IMR-90 (cell line): ENCODE results near the gene ZC3H8. TPM values are rescaled to one million over a fixed set of nuclear protein-coding genes. Genes with fewer than 3 reads are reported as not detected.

ENCODE experiments used
- ATAC-seq: fragments of 200-7000 bp; cut with Tn5 transposase; 2 replicates; pipeline ENCODE4 v1.9.1; 2020; ENCODE audit warnings: low read depth, mild to moderate bottlenecking, moderate library complexity
- BruUV-seq: library from RNA; stranded (reverse); fragments of 400-500 nt; replicated peaks from 2 replicates; lab custom pipeline; 2021; lab: Mats Ljungman, UMichigan
- CTCF ChIA-PET: fragments of 300-600 bp; formaldehyde crosslinking; extraction: SDS; loops from one replicate; lab custom pipeline; 2021; ENCODE audit warnings: antibody characterized with exemption; lab: Yijun Ruan, JAX
- POLR2A ChIA-PET: fragments of 300-600 bp; sonication (Branson Sonifier 250); formaldehyde crosslinking; loops from one replicate; lab custom pipeline; 2022; ENCODE audit warnings: antibody characterized with exemption; ENCODE audit not compliant: unreplicated experiment; lab: Charles Lee
- DNase-seq: peaks from one replicate; pipeline ENCODE4 v3.0.0; 2013
- H2AFZ ChIP-seq: replicated peaks from 2 replicates; pipeline ENCODE3; 2013; ENCODE audit warnings: low read length, mild to moderate bottlenecking; ENCODE audit not compliant: poor library complexity
- H2AK5ac ChIP-seq: 2 replicates; pipeline ENCODE4 v1.6.1; 2013; ENCODE audit warnings: low read depth, low read length, inconsistent platforms
- H2AK9ac ChIP-seq: replicated peaks from 2 replicates; pipeline ENCODE3; 2013; ENCODE audit warnings: mild to moderate bottlenecking, low read depth, low read length, moderate library complexity; ENCODE audit not compliant: poor library complexity
- H2BK120ac ChIP-seq: 2 replicates; pipeline ENCODE4 v1.6.1; 2013; ENCODE audit warnings: low read depth, low read length, inconsistent platforms
- H2BK15ac ChIP-seq: 3 replicates; pipeline ENCODE4 v1.6.1; 2013; ENCODE audit warnings: low read depth, low read length, inconsistent platforms
- H2BK20ac ChIP-seq: 2 replicates; pipeline ENCODE4 v1.6.1; 2013; ENCODE audit warnings: low read depth, mild to moderate bottlenecking, inconsistent platforms, low read length, moderate library complexity
- H2BK5ac ChIP-seq: 2 replicates; pipeline ENCODE4 v1.6.1; 2013; ENCODE audit warnings: mild to moderate bottlenecking, low read depth, low read length, inconsistent platforms; ENCODE audit not compliant: poor library complexity, severe bottlenecking
- H3K14ac ChIP-seq: replicated peaks from 2 replicates; pipeline ENCODE4 v1.6.1; 2013; ENCODE audit warnings: low read depth, low read length, inconsistent platforms
- H3K18ac ChIP-seq: 2 replicates; pipeline ENCODE4 v1.6.1; 2013; ENCODE audit warnings: low read depth, low read length, control low read depth
- H3K23ac ChIP-seq: 2 replicates; pipeline ENCODE4 v1.6.1; 2013; ENCODE audit warnings: low read depth, low read length, inconsistent platforms
- H3K27ac ChIP-seq: 2 replicates; pipeline ENCODE4 v1.5.1; 2013; ENCODE audit warnings: mild to moderate bottlenecking, control low read depth, low read length; ENCODE audit not compliant: insufficient read depth
- H3K27me3 ChIP-seq: 2 replicates; pipeline ENCODE4 v1.6.1; 2013; ENCODE audit warnings: low read length; ENCODE audit not compliant: control insufficient read depth, insufficient read depth
- H3K36me3 ChIP-seq: 2 replicates; pipeline ENCODE4 v1.6.1; 2013; ENCODE audit warnings: low read length, mixed read lengths; ENCODE audit not compliant: control insufficient read depth, insufficient read depth
- H3K4ac ChIP-seq: 2 replicates; pipeline ENCODE4 v1.6.1; 2013; ENCODE audit warnings: low read depth, low read length, inconsistent platforms
- H3K4me1 ChIP-seq: 2 replicates; pipeline ENCODE4 v1.6.1; 2013; ENCODE audit warnings: low read length, mixed read lengths; ENCODE audit not compliant: control insufficient read depth, insufficient read depth
- H3K4me2 ChIP-seq: 2 replicates; pipeline ENCODE4 v1.6.1; 2013; ENCODE audit warnings: low read depth, mild to moderate bottlenecking, control low read depth, low read length, moderate library complexity
- H3K4me3 ChIP-seq: 2 replicates; pipeline ENCODE4 v1.5.1; 2013; ENCODE audit warnings: low read depth, mild to moderate bottlenecking, control low read depth, low read length, moderate library complexity; ENCODE audit not compliant: insufficient read depth
- H3K56ac ChIP-seq: 2 replicates; pipeline ENCODE4 v1.6.1; 2013; ENCODE audit warnings: low read length, inconsistent platforms; ENCODE audit not compliant: insufficient read depth; ENCODE audit errors: extremely low read depth
- H3K79me1 ChIP-seq, 2 experiments: 2 replicates each; pipeline ENCODE4 v1.6.1; 2013; ENCODE audit warnings: low read length in 2 of 2, inconsistent platforms in 1 of 2, low read depth in 1 of 2
- H3K9ac ChIP-seq: 2 replicates; pipeline ENCODE4 v1.6.1; 2013; ENCODE audit warnings: low read depth, low read length, control low read depth
- H3K9me1 ChIP-seq: 2 replicates; pipeline ENCODE4 v1.6.1; 2013; ENCODE audit warnings: low read length, inconsistent platforms; ENCODE audit not compliant: insufficient read depth
- H3K9me3 ChIP-seq: 2 replicates; pipeline ENCODE4 v1.6.1; 2013; ENCODE audit warnings: low read length; ENCODE audit not compliant: control insufficient read depth, insufficient read depth
- H4K20me1 ChIP-seq: 2 replicates; pipeline ENCODE4 v1.6.1; 2013; ENCODE audit warnings: low read length, inconsistent platforms; ENCODE audit not compliant: insufficient read depth
- H4K5ac ChIP-seq: 2 replicates; pipeline ENCODE4 v1.6.1; 2013; ENCODE audit warnings: mild to moderate bottlenecking, low read depth, low read length, control low read depth
- H4K8ac ChIP-seq, 2 experiments: 2 replicates each; pipeline ENCODE4 v1.6.1; 2013; ENCODE audit warnings: low read depth in 2 of 2, low read length in 2 of 2, control low read depth in 1 of 2, inconsistent platforms in 1 of 2
- H4K91ac ChIP-seq: 2 replicates; pipeline ENCODE4 v1.6.1; 2013; ENCODE audit warnings: low read depth, low read length, inconsistent platforms; ENCODE audit not compliant: insufficient read depth
- BHLHE40 ChIP-seq: fragments of 150-350 bp; IDR thresholded peaks from 2 replicates; pipeline ENCODE4 v1.6.1; 2016; ENCODE audit warnings: mild to moderate bottlenecking, low read depth, low read length
- CEBPB ChIP-seq: IDR thresholded peaks from 2 replicates; pipeline ENCODE4 v1.6.1; 2012; ENCODE audit warnings: low read depth, low read length, improper control_type of control experiment
- CHD1 ChIP-seq: IDR thresholded peaks from 2 replicates; pipeline ENCODE4 v1.6.1; 2012; ENCODE audit warnings: low read depth, low read length, improper control_type of control experiment
- FOS ChIP-seq: fragments of 150-350 bp; IDR thresholded peaks from 2 replicates; pipeline ENCODE4 v1.6.1; 2016; ENCODE audit warnings: low read depth, low read length
- MAFK ChIP-seq: IDR thresholded peaks from 2 replicates; pipeline ENCODE4 v1.6.1; 2012; ENCODE audit warnings: low read depth, low read length, improper control_type of control experiment
- MAZ ChIP-seq: IDR thresholded peaks from 2 replicates; pipeline ENCODE4 v1.6.1; 2012; ENCODE audit warnings: low read depth, mild to moderate bottlenecking, low read length, improper control_type of control experiment, moderate library complexity, borderline replicate concordance
- MXI1 ChIP-seq: IDR thresholded peaks from 2 replicates; pipeline ENCODE4 v1.6.1; 2012; ENCODE audit warnings: low read depth, mild to moderate bottlenecking, low read length, moderate library complexity, borderline replicate concordance
- NFE2L2 ChIP-seq: fragments of 150-350 bp; IDR thresholded peaks from 2 replicates; pipeline ENCODE4 v1.6.1; 2016; ENCODE audit warnings: low read depth, mild to moderate bottlenecking, low read length
- POLR2A ChIP-seq: IDR thresholded peaks from 2 replicates; pipeline ENCODE4 v1.6.1; 2012; ENCODE audit warnings: mild to moderate bottlenecking, low read depth, low read length
- RAD21 ChIP-seq: IDR thresholded peaks from 2 replicates; pipeline ENCODE4 v1.6.1; 2012; ENCODE audit warnings: low read length, improper control_type of control experiment
- RCOR1 ChIP-seq: IDR thresholded peaks from 2 replicates; pipeline ENCODE4 v1.6.1; 2012; ENCODE audit warnings: mild to moderate bottlenecking, low read length, improper control_type of control experiment; ENCODE audit not compliant: insufficient replicate concordance
- RFX5 ChIP-seq: IDR thresholded peaks from 2 replicates; pipeline ENCODE4 v1.8.0; 2012; ENCODE audit warnings: low read depth, mild to moderate bottlenecking, low read length, moderate library complexity
- SMC3 ChIP-seq: fragments of 150-350 bp; IDR thresholded peaks from 2 replicates; pipeline ENCODE4 v1.6.1; 2016; ENCODE audit warnings: low read depth, mild to moderate bottlenecking, antibody characterized with exemption, low read length, moderate library complexity
- USF2 ChIP-seq: fragments of 150-350 bp; IDR thresholded peaks from 2 replicates; pipeline ENCODE4 v1.6.1; 2017; ENCODE audit warnings: mild to moderate bottlenecking, antibody characterized with exemption, low read length, low read depth
- dilution Hi-C: fragments of 300-500 bp; cut with HindIII; formaldehyde crosslinking; loops from one replicate; pipeline ENCODE4 v1.14.3; 2018; ENCODE audit warnings: low sequenced_read_pairs; ENCODE audit not compliant: unreplicated experiment
- in situ Hi-C: fragments of 300-500 bp; cut with MboI; formaldehyde crosslinking; loops from 3 replicates; pipeline ENCODE4 v1.14.3; 2019; ENCODE audit warnings: low sequenced_read_pairs, inconsistent platforms, mixed read lengths
- intact Hi-C: fragments of 100-400 bp; cut with micrococcal nuclease; formaldehyde crosslinking; loops from 2 replicates; pipeline ENCODE4 v1.10.0; 2022
- polyA plus RNA-seq, 3 experiments: library from polyadenylated mRNA; depleted of rRNA; stranded (reverse); fragments of >200 nt; gene quantifications; 2 replicates each; pipeline ENCODE4 v1.2.3, GENCODE V29; 2012; ENCODE audit warnings: low replicate concordance in 1 of 3
- total RNA-seq: library from RNA; depleted of rRNA; stranded (reverse); fragments of >200 nt; gene quantifications from 2 replicates; pipeline ENCODE4 v1.2.3, GENCODE V29; 2012
- TF ChIP-seq, protein P1 (sequence below): fragments of 150-350 bp; IDR thresholded peaks from 2 replicates; pipeline ENCODE4 v1.6.1; 2016; ENCODE audit warnings: low read depth, mild to moderate bottlenecking, low read length, moderate library complexity, borderline replicate concordance
- TF ChIP-seq, protein P2 (sequence below): conservative IDR thresholded peaks from 2 replicates; pipeline ENCODE4 v1.5.1; 2012; ENCODE audit warnings: mild to moderate bottlenecking, low read depth, low read length, improper control_type of control experiment

Gene ZC3H8
- total and polyA plus RNA-seq, 2 of the 4 experiments (the other 2 are of a cell fraction): 0.18 to 1.6 TPM

DNA sequence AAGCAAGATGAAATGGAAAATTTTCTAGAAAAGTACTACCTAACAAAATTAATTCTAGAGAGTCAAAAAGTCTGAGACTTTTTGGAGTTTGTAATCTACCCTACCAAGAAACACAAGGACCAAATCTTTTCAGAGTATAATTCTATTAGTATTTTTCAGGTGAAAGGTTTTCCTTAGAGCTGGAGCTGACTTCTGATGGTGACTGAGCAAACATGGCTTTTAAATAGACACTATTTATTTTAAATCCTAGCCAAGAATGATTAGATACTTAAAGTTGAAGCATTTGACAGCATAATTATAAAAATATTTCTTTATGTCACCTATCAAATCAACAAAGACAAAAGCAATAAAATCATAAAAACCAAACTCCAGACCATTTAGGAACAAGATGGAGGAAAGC lies 47.1 kb upstream of the ZC3H8 start:
- Histone ChIP-seq H3K27me3 (no peaks in the 10 kb centered on the region), H3K9me3 (no peaks in the 10 kb centered on the region), H3K56ac (no peak overlapping the region), H2BK120ac (no peak overlapping the region), H3K14ac (no peak overlapping the region), H2AK5ac (no peak overlapping the region), H3K4me1 (peaks cover 7% of the 10 kb centered on the region), H2BK5ac (no peak overlapping the region), H3K9me1 (no peaks in the 10 kb centered on the region), H4K91ac (no peak overlapping the region), H2AK9ac (no peak overlapping the region), H3K4ac (no peak overlapping the region), H2AFZ (no peak overlapping the region), H3K27ac (no peak overlapping the region), H3K23ac (no peak overlapping the region), H3K9ac (no peak overlapping the region), H4K8ac (no peak overlapping the region; a peak in 1 of 4 replicates), H3K4me2 (no peak overlapping the region), H3K4me3 (no peak overlapping the region), H3K36me3 (no peaks in the 10 kb centered on the region; the same call in 1 of the 2 replicates), H3K18ac (no peak overlapping the region), H4K5ac (no peak overlapping the region), H2BK15ac (no peak overlapping the region), H3K79me1 (no peaks in the 10 kb centered on the region; a peak in 1 of 4 replicates), H4K20me1 (no peaks in the 10 kb centered on the region), H2BK20ac (no peak overlapping the region)
- no TSS peak for BruUV-seq
- in situ Hi-C loops (no loop called here), intact Hi-C loops (no loop called here), dilution Hi-C loops (no loop called here)
- CTCF ChIA-PET: interaction anchor here (1.0 kb wide), 1 partner anchor 24 kb away, joined by 3 read pairs; no protein-coding TSS in a partner anchor
- no peak for TF ChIP-seq MAFK
- TF ChIP-seq NFE2L2: no peak
- no peak for TF ChIP-seq CEBPB
- no peak for TF ChIP-seq RCOR1
- no peak for TF ChIP-seq USF2
- no peak for TF ChIP-seq POLR2A
- TF ChIP-seq CHD1: no peak
- TF ChIP-seq MXI1: no peak
- no peak for TF ChIP-seq SMC3
- TF ChIP-seq, protein P1, sequence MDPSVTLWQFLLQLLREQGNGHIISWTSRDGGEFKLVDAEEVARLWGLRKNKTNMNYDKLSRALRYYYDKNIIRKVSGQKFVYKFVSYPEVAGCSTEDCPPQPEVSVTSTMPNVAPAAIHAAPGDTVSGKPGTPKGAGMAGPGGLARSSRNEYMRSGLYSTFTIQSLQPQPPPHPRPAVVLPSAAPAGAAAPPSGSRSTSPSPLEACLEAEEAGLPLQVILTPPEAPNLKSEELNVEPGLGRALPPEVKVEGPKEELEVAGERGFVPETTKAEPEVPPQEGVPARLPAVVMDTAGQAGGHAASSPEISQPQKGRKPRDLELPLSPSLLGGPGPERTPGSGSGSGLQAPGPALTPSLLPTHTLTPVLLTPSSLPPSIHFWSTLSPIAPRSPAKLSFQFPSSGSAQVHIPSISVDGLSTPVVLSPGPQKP: no peak
- no peak for TF ChIP-seq RFX5
- TF ChIP-seq MAZ: no peak
- no peak for TF ChIP-seq RAD21
- no peak for TF ChIP-seq BHLHE40
- TF ChIP-seq, protein P2, sequence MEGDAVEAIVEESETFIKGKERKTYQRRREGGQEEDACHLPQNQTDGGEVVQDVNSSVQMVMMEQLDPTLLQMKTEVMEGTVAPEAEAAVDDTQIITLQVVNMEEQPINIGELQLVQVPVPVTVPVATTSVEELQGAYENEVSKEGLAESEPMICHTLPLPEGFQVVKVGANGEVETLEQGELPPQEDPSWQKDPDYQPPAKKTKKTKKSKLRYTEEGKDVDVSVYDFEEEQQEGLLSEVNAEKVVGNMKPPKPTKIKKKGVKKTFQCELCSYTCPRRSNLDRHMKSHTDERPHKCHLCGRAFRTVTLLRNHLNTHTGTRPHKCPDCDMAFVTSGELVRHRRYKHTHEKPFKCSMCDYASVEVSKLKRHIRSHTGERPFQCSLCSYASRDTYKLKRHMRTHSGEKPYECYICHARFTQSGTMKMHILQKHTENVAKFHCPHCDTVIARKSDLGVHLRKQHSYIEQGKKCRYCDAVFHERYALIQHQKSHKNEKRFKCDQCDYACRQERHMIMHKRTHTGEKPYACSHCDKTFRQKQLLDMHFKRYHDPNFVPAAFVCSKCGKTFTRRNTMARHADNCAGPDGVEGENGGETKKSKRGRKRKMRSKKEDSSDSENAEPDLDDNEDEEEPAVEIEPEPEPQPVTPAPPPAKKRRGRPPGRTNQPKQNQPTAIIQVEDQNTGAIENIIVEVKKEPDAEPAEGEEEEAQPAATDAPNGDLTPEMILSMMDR: no peak
- TF ChIP-seq FOS: no peak
- DNase-seq (no peak), ATAC-seq (no peak)
- POLR2A ChIA-PET: no interaction called here
